Stimulated activated naive B cell treated with anti-CD40 and anti-IgM and Interleukin-4, amounts not matched to agents 10 μg/mL and 1 μg/mL and 100 μg/mL, for 72 hours (primary cell): ENCODE results near the gene USP37.

Source experiments
- ATAC-seq, 2 donors: fragments of 150-1000 bp; cut with Tn5 transposase; replicated peaks; 2 replicates each; pipeline ENCODE4 v1.10.0; 2021; ENCODE audit warnings: moderate library complexity in 1 of 2
- DNase-seq: peaks from one replicate; pipeline ENCODE4 v3.0.0; 2021
- H3K27ac Mint-ChIP-seq: one replicate; pipeline ENCODE4 v1.8.0; 2022; ENCODE audit warnings: mild to moderate bottlenecking, mixed read lengths
- H3K27me3 Mint-ChIP-seq, 2 donors: one replicate each; pipeline ENCODE4 v1.8.0; 2022; ENCODE audit warnings: mixed read lengths in 2 of 2
- H3K36me3 Mint-ChIP-seq, 2 donors: one replicate each; pipeline ENCODE4 v1.8.0; 2022; ENCODE audit warnings: mixed read lengths in 2 of 2, mild to moderate bottlenecking in 1 of 2
- H3K4me1 Mint-ChIP-seq, 2 donors: one replicate each; pipeline ENCODE4 v1.8.0; 2022; ENCODE audit warnings: mixed read lengths in 2 of 2, mild to moderate bottlenecking in 1 of 2
- H3K4me3 Mint-ChIP-seq, 2 donors: one replicate each; pipeline ENCODE4 v1.8.0; 2022; ENCODE audit warnings: mild to moderate bottlenecking in 2 of 2, mixed read lengths in 2 of 2, moderate library complexity in 1 of 2
- H3K9me3 Mint-ChIP-seq, 2 donors: one replicate each; pipeline ENCODE4 v1.8.0; 2022; ENCODE audit warnings: mixed read lengths in 2 of 2, mild to moderate bottlenecking in 1 of 2

Gene USP37

GRCh38 chr2:218425531-218425930 lies 142.6 kb downstream of the USP37 start:
- no peaks in the 10 kb centered on the region for H3K9me3 Mint-ChIP-seq
- peaks cover 0 to 3% of the 10 kb centered on the region in 2 donors for H3K4me1 Mint-ChIP-seq
- no peak overlapping the region for H3K4me3 Mint-ChIP-seq
- H3K27me3 Mint-ChIP-seq, result peaks cover 0 to 15% of the 10 kb centered on the region in 2 donors
- ATAC-seq (no peak), DNase-seq (no peak)
- H3K27ac Mint-ChIP-seq, result no peak overlapping the region
- H3K36me3 Mint-ChIP-seq, result no peaks in the 10 kb centered on the region

- Mint-ChIP-seq H3K9me3 (no peaks in the 10 kb centered on the region), H3K27ac (no peak overlapping the region), H3K27me3 (peaks cover 0 to 10% of the 10 kb centered on the region in 2 donors), H3K4me1 (peaks cover 0 to 2% of the 10 kb centered on the region in 2 donors), H3K36me3 (no peaks in the 10 kb centered on the region), H3K4me3 (no peak overlapping the region)
- DNase-seq (no peak), ATAC-seq (no peak)
Observed at GRCh38 chr2:218423584-218423983, 144.6 kb downstream of the USP37 start.

GRCh38 chr2:218422403-218423086 lies 145.6 kb downstream of the USP37 start:
- Mint-ChIP-seq H3K9me3 (no peaks in the 10 kb centered on the region), H3K36me3 (no peaks in the 10 kb centered on the region), H3K4me3 (no peak overlapping the region), H3K4me1 (peaks cover 0 to 2% of the 10 kb centered on the region in 2 donors), H3K27me3 (peaks cover 0 to 10% of the 10 kb centered on the region in 2 donors), H3K27ac (no peak overlapping the region)
- no peak for DNase-seq
- no peak for ATAC-seq

- Mint-ChIP-seq H3K27ac (no peak overlapping the region), H3K9me3 (no peaks in the 10 kb centered on the region), H3K36me3 (no peaks in the 10 kb centered on the region), H3K4me1 (peaks cover 0 to 2% of the 10 kb centered on the region in 2 donors), H3K4me3 (no peak overlapping the region), H3K27me3 (peaks cover 0 to 10% of the 10 kb centered on the region in 2 donors)
- no peak for ATAC-seq
- no peak for DNase-seq
Observed at GRCh38 chr2:218421027-218421426, 147.1 kb downstream of the USP37 start.

GRCh38 chr2:218419630-218420216 lies 148.4 kb downstream of the USP37 start:
- no peak overlapping the region for H3K4me3 Mint-ChIP-seq
- H3K27ac Mint-ChIP-seq, result no peak overlapping the region
- H3K27me3 Mint-ChIP-seq, result peaks cover 0 to 10% of the 10 kb centered on the region in 2 donors
- H3K36me3 Mint-ChIP-seq, result no peaks in the 10 kb centered on the region
- ATAC-seq (no peak), DNase-seq (no peak)
- no peaks in the 10 kb centered on the region for H3K9me3 Mint-ChIP-seq
- H3K4me1 Mint-ChIP-seq, result peaks cover 0 to 2% of the 10 kb centered on the region in 2 donors

- Mint-ChIP-seq H3K36me3 (no peaks in the 10 kb centered on the region), H3K27ac (no peak within 1 kb of the TSS), H3K4me3 (no peak within 1 kb of the TSS), H3K9me3 (no peaks in the 10 kb centered on the region), H3K4me1 (peaks cover 0 to 2% of the 10 kb centered on the region in 2 donors), H3K27me3 (peaks cover 0 to 10% of the 10 kb centered on the region in 2 donors)
- ATAC-seq (no peak), DNase-seq (no peak)
Observed at GRCh38 chr2:218418717-218419458, 149.3 kb downstream of the USP37 start, which contains the start of gene VIL1. VIL1 (plus strand) TSS chr2:218419123; CDS start chr2:218423779, 4,656 bp downstream.

GRCh38 chr2:218418321-218418716 lies 149.8 kb downstream of the USP37 start:
- H3K9me3 Mint-ChIP-seq, result no peaks in the 10 kb centered on the region
- H3K36me3 Mint-ChIP-seq, result no peaks in the 10 kb centered on the region
- no peak overlapping the region for H3K4me3 Mint-ChIP-seq
- no peak overlapping the region for H3K27ac Mint-ChIP-seq
- no peak for DNase-seq
- H3K27me3 Mint-ChIP-seq, result peaks cover 0 to 10% of the 10 kb centered on the region in 2 donors
- H3K4me1 Mint-ChIP-seq, result peaks cover 0 to 2% of the 10 kb centered on the region in 2 donors
- no peak for ATAC-seq

- peak overlapping the region; percentile 56 for H3K27ac Mint-ChIP-seq
- H3K9me3 Mint-ChIP-seq, result no peaks in the 10 kb centered on the region
- H3K4me1 Mint-ChIP-seq, result peaks cover 36 to 55% of the 10 kb centered on the region in 2 donors
- DNase-seq (no peak), ATAC-seq (no peak)
- no peaks in the 10 kb centered on the region for H3K27me3 Mint-ChIP-seq
- H3K4me3 Mint-ChIP-seq, result no peak overlapping the region
- peaks cover 15 to 18% of the 10 kb centered on the region in 2 donors for H3K36me3 Mint-ChIP-seq
Observed at GRCh38 chr2:218407717-218408116, 160.4 kb downstream of the USP37 start.

- H3K4me1 Mint-ChIP-seq, result peaks cover 41 to 59% of the 10 kb centered on the region in 2 donors
- H3K27me3 Mint-ChIP-seq, result no peaks in the 10 kb centered on the region
- ATAC-seq, result peak; percentile 51 to 62
- peaks cover 20 to 23% of the 10 kb centered on the region in 2 donors for H3K36me3 Mint-ChIP-seq
- DNase-seq, result peak; percentile 51
- H3K9me3 Mint-ChIP-seq, result no peaks in the 10 kb centered on the region
- H3K27ac Mint-ChIP-seq, result peak overlapping the region; percentile 72
- H3K4me3 Mint-ChIP-seq, result peak overlapping the region; percentile 78 to 79
Observed at GRCh38 chr2:218406949-218407618, 161.1 kb downstream of the USP37 start.

- H3K9me3 Mint-ChIP-seq, result no peaks in the 10 kb centered on the region
- ATAC-seq (peak; percentile 81), DNase-seq (peak; percentile 85)
- H3K4me1 Mint-ChIP-seq, result peaks cover 45 to 66% of the 10 kb centered on the region in 2 donors
- peak overlapping the region; percentile 77 for H3K27ac Mint-ChIP-seq
- H3K27me3 Mint-ChIP-seq, result no peaks in the 10 kb centered on the region
- peaks cover 20 to 23% of the 10 kb centered on the region in 2 donors for H3K36me3 Mint-ChIP-seq
- peak overlapping the region; percentile 79 to 87 for H3K4me3 Mint-ChIP-seq
Observed at GRCh38 chr2:218406209-218406948, 161.8 kb downstream of the USP37 start.

GRCh38 chr2:218405746-218406208 lies 162.4 kb downstream of the USP37 start:
- peaks cover 51 to 72% of the 10 kb centered on the region in 2 donors for H3K4me1 Mint-ChIP-seq
- peak overlapping the region; percentile 79 to 87 for H3K4me3 Mint-ChIP-seq
- H3K36me3 Mint-ChIP-seq, result peaks cover 20 to 23% of the 10 kb centered on the region in 2 donors
- peak overlapping the region; percentile 77 for H3K27ac Mint-ChIP-seq
- peak in 1 of 2 donors; percentile 28 for ATAC-seq
- no peaks in the 10 kb centered on the region for H3K9me3 Mint-ChIP-seq
- no peaks in the 10 kb centered on the region for H3K27me3 Mint-ChIP-seq
- DNase-seq, result no peak

- H3K4me3 Mint-ChIP-seq, result peak overlapping the region; percentile 79 to 87
- ATAC-seq (no peak), DNase-seq (no peak)
- H3K9me3 Mint-ChIP-seq, result no peaks in the 10 kb centered on the region
- H3K36me3 Mint-ChIP-seq, result peaks cover 20 to 23% of the 10 kb centered on the region in 2 donors
- H3K4me1 Mint-ChIP-seq, result peaks cover 51 to 75% of the 10 kb centered on the region in 2 donors
- H3K27ac Mint-ChIP-seq, result peak overlapping the region; percentile 77
- no peaks in the 10 kb centered on the region for H3K27me3 Mint-ChIP-seq
Observed at GRCh38 chr2:218405086-218405745, 162.9 kb downstream of the USP37 start.
